GM21360 (cell line): Measurements from ENCODE around the gene PRDM16.

Experiments
- ATAC-seq: cut with Tn5 transposase; IDR thresholded peaks from one replicate; pipeline ENCODE4 v1.9.1; 2021; ENCODE audit warnings: mild to moderate bottlenecking, moderate library complexity; ENCODE audit not compliant: unreplicated experiment

PRDM16 gene

DNA sequence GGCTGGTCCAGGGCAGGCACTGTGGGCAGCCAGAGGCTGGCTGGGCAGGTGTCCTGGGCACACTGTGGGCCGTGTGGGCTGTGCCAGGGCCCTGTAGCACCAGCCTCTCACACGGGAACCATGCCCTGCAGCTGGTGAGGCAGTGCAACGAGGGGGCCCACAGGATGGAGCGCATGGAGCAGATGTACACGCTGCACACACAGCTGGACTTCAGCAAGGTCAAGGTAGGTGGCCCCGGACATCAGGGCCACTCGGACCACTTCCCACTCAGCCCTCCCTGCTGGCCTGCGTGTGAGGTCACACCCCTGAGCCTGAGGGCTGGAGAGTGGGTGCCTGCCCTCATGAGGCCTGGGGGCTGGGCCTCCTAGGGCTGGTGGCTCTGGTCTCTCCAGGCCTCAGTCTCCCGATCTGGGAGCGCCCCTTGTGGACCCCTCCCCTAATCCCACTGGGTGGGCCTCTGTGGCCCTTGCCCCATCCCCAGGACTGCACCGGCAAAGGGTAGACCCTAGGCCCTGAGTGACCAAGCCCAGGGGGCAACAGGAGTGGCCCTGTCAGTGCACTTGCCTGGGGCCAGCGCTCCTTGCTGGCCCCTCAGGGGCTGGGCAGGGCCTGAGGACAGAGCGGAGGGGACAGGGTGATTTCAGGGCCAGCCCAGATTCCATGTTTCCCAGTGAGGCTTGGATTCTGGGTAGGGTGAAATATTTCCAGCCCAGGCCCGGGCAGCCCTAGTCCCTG, 407.0 kb downstream of the PRDM16 start:
- no peak for ATAC-seq

DNA sequence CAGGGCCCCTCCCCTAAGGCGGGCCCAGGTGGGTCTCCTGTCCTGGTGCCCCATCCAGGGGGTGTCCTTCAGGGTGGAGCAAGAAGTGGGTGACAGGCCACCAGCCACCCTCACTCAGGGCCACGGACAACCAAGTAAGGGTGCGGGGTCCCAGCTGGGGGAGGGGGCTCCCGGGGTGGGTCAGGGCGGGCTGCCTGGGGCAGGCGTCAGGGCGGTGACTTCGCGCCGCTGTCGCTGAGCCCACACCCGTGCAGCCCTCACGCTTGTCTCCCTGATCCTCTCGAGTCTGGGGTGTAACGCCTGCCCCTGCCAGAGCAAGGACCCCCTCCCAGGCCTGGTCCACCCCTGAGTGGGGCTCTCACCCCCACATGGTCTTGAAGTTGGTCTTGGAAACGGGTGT, 407.7 kb downstream of the PRDM16 start:
- ATAC-seq: no peak

GRCh38 chr1:3477241-3477995, 408.4 kb downstream of the PRDM16 start:
- no peak for ATAC-seq

DNA sequence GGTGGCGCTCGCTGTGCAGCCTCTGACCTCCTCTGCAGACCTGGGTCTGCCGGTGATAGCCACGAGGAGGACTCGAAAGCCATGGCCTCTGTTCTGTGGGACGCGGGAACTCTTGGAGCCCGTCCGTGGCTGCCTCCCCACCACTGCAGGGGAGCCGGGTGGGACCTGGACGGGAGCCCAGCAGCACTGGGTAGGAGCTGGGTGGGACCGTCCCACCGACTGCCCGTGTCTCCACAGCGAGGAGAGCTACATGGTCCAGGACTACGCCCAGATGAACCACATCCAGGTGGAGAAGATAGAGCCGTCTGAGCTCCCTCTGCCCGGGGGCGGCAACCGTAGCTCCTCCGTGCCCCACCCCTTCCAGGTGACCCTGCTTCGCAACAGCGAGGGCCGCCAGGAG, 409.2 kb downstream of the PRDM16 start:
- ATAC-seq: no peak

DNA sequence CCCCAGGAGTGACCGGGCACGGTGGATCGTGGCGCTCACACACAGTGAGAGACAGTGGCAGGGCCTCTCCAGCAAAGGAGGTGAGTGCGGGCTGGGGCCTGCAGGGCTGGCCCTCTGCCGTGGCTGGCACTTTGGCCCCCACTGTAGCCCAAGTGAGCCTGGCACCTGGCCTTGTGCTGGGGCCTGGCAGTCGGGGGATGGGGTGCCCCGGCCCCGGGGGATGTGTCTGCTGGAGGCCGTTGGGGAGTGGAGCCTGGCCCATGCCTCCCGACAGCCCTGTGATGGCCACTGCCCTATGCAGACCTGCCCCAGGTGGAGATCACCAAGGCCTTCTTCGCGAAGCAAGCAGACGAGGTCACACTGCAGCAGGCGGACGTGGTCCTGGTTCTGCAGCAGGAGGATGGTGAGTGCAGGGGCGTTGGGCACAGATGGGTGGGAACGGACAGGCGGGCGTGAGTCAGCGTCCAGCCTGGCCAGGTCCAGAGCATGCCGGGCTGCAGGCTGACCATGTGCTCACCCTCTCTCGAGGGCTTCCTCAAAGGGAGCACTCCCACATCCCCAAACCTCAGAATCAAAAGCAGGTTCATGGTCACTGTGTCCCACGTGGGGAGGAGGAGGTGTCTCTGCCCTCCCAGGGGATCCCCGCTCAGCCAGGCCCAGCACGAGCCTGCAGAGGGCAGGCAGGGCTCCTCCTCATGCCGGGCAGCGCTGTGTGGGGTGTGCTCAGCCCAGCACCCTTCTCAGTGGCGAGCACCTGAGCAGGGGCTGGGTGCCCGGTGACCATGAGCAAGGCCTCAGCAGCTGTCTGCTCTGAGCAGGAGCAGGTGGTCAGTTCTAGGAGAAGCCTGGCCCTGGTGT, 410.7 kb downstream of the PRDM16 start:
- no peak for ATAC-seq

DNA sequence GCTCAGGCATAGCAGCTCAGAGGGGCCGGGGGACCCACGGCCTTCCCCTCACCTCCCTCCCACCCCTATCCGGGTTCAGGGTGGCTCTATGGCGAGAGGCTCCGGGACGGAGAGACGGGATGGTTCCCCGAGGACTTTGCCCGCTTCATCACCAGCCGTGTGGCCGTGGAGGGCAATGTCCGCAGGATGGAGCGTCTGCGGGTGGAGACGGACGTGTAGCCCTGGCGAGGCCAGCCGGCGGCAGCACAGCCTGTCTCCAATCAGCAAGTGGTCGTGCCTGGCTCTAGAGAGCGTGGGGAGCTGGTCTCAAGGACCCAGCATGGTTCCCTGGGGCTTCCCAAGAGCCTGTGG, 411.3 kb downstream of the PRDM16 start:
- no peak for ATAC-seq

GRCh38 chr1:3481046-3481445, 412.0 kb downstream of the PRDM16 start:
- ATAC-seq: no peak

- ATAC-seq: no peak
These were observed 412.9 kb downstream of the PRDM16 start for GRCh38 chr1:3481836-3482375.

DNA sequence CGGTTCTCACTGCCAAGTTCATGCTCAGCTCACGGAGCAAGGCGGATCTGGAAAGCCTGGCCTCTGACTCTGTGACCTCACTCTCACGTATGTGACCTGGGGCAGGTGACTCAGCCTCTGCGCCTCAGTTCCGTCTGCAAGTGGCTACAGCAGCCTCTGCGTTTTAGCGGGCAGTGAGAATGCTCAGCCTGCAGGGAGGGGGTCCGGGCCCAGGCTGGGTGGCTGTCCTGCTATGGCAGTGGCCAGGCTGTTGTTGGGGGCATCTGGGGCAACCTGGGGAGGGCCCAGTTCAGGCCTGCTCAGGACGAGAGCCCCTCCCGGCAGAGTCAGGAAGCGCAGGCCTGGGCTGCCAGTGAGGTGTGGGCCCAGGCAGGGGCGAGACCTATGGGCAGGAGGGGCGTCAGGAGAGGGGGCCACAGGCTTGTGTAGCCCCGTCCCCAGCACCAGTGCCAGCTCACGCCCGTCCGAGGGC, 413.4 kb downstream of the PRDM16 start:
- no peak for ATAC-seq

GRCh38 chr1:3483380-3483779, 414.4 kb downstream of the PRDM16 start:
- ATAC-seq: no peak

DNA sequence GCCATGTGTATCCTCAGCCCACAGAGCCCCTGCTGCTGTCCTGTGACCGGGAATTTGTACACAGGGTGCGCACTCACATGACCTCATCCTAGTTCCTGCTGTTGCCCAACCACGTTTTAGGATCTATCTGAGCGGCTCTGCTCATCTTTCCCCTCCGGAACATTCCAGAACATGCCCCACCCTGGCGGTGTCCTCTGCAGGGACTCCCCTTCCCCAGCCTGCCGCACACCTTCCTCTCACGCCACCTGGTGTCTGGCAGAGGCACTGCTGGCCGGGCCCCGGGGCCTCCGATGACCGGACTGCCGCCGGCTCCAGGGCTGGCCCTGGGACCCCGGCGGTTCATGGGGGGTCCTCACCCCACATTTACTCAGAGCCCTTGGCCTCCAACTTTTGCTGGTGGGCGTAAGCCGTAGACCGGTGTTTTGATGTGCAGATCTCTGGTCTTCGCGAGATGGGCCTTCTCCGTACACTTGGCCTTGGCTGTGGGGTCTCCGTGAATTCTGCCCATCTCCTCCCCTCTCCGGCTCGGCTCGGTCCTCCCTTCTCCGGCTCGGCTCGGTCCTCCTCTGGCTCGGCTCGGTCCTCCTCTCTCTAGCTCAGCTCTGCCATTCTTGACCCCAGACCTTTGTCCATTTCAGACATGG, 414.9 kb downstream of the PRDM16 start:
- no peak for ATAC-seq

- ATAC-seq: no peak
These were observed 416.0 kb downstream of the PRDM16 start for GRCh38 chr1:3485016-3485415.
